GM21786 (cell line): Measurements from ENCODE around the gene PTDSS2.

Experiments
- ATAC-seq: cut with Tn5 transposase; IDR thresholded peaks from one replicate; pipeline ENCODE4 v1.9.1; 2021; ENCODE audit not compliant: unreplicated experiment

The PTDSS2 gene

GRCh38 chr11:538431-539051, 88.5 kb downstream of the PTDSS2 start:
- ATAC-seq, result no peak

DNA sequence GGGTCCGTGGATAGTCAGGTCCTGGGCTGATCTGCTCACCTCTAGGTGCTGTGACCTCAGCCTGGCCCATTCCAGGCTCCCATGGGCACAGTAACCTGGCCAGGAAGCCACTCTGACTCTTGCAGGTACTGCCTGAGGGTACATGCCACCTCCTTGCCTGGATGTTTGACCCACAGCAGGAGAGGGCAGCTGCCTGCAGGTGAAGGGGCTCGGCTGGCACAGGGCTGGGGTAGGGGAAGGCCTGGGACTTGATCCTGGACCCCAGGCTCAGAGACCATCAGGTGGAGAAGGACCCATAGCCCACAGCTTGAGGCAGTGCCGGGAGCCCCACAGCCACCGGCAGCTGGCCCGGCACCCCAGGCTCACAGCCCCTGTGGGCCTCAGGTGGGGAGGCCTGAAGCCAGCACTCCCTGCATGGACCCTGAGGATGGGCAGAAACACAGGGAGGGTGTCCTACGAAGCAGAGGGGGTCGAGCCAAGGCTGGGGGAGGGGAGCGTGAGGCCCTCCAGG, 89.9 kb downstream of the PTDSS2 start:
- ATAC-seq, result no peak
